ENCODE measurements around the gene CES3.
A peak's percentile ranks its signal among the peaks of the same experiment; 100 is the strongest.

The CES3 gene

GRCh38 chr16:66961065-66961744, at the start of gene CES3:
TSS of gene CES3 (plus strand) at chr16:66961266. CDS start at chr16:66961308, 42 bp downstream.
- DNase-seq, result peak; percentile 34

- no peak for DNase-seq
These were observed 49.3 kb upstream of the CES3 start for GRCh38 chr16:66911801-66912200.

- no peak for DNase-seq
These were observed 48.0 kb upstream of the CES3 start for GRCh38 chr16:66913081-66913480.

- DNase-seq, result no peak
These were observed 47.4 kb upstream of the CES3 start for GRCh38 chr16:66913711-66914110.

- DNase-seq, result no peak
These were observed 46.5 kb upstream of the CES3 start for GRCh38 chr16:66914541-66914940.

GRCh38 chr16:66915041-66915440, 46.0 kb upstream of the CES3 start:
- DNase-seq, result no peak

GRCh38 chr16:66916518-66916917, 44.5 kb upstream of the CES3 start:
- DNase-seq, result no peak

- no peak for DNase-seq
These were observed 43.3 kb upstream of the CES3 start for GRCh38 chr16:66917741-66918140.

GRCh38 chr16:66918355-66918754, 42.7 kb upstream of the CES3 start:
- DNase-seq, result no peak

GRCh38 chr16:66918803-66919568, 42.1 kb upstream of the CES3 start, which contains the start of gene CDH16:
TSS of gene CDH16 (minus strand) at chr16:66918885. CDS start at chr16:66918065, 820 bp downstream.
- no peak for DNase-seq

- no peak for DNase-seq
These were observed 41.3 kb upstream of the CES3 start for GRCh38 chr16:66919569-66920298.

- no peak for DNase-seq
These were observed 40.8 kb upstream of the CES3 start for GRCh38 chr16:66920299-66920590.

GRCh38 chr16:66920924-66921680, 40.0 kb upstream of the CES3 start:
- DNase-seq, result no peak

- no peak for DNase-seq
These were observed 39.2 kb upstream of the CES3 start for GRCh38 chr16:66921729-66922450.

GRCh38 chr16:66923247-66923731, 37.8 kb upstream of the CES3 start:
- DNase-seq, result peak; percentile 22

- no peak for DNase-seq
These were observed 37.2 kb upstream of the CES3 start for GRCh38 chr16:66923866-66924265.

GRCh38 chr16:66924527-66925321, 36.3 kb upstream of the CES3 start:
- DNase-seq, result no peak

GRCh38 chr16:66925322-66925840, 35.7 kb upstream of the CES3 start, which contains the start of gene RRAD:
TSS of gene RRAD (minus strand) at chr16:66925535. CDS start at chr16:66925179, 356 bp downstream.
- DNase-seq, result peak; percentile 27

- peak; percentile 45 for DNase-seq
These were observed 34.7 kb upstream of the CES3 start for GRCh38 chr16:66926171-66926947.

- no peak for DNase-seq
These were observed 34.1 kb upstream of the CES3 start for GRCh38 chr16:66926961-66927436.

All from midbrain (tissue), 1 donor.